ENCODE measurements around the gene CD164. TPM values are rescaled to one million over a fixed set of nuclear protein-coding genes. Genes with fewer than 3 reads are reported as not detected.

CD164 gene
- total RNA-seq, 1 donor from 2014 or later = 57.9 TPM

GRCh38 chr6:109316909-109317308 is 65.4 kb downstream of the CD164 start:
- no peak for DNase-seq (ENCODE audit: low spot score in 2 of 2)
- FAIRE-seq = no peak

Other genes with a start within 250 kb of the CD164 start
- 37.9 TPM for gene PPIL6, start 58.2 kb upstream of the CD164 start, total RNA-seq
- gene SMPD2, start 58.3 kb upstream of the CD164 start, total RNA-seq = 4.9 TPM
- 27.3 TPM for gene MICAL1, start 73.3 kb upstream of the CD164 start, total RNA-seq
- gene ZBTB24, start 100.8 kb upstream of the CD164 start, total RNA-seq = 16.3 TPM